H1 (cell line): ENCODE data around the gene EHBP1. TPM values are rescaled to one million over a fixed set of nuclear protein-coding genes. Genes with fewer than 3 reads are reported as not detected.

Experiments used
- BACH1 ChIP-seq: IDR thresholded peaks from 2 replicates; pipeline ENCODE4 v1.6.1; 2012; ENCODE audit warnings: low read length, improper control_type of control experiment
- HDAC2 ChIP-seq, 2 experiments: fragments of 300-600 bp in 1 of 2; sonication (generic) in 1 of 2; IDR thresholded peaks; 2 replicates each; pipeline ENCODE4 v1.6.1; 2011 to 2012; ENCODE audit warnings: low read depth in 2 of 2, low read length in 2 of 2, mild to moderate bottlenecking in 2 of 2, moderate library complexity in 2 of 2, borderline replicate concordance in 1 of 2, inconsistent platforms in 1 of 2
- JUND ChIP-seq: IDR thresholded peaks from 2 replicates; pipeline ENCODE4 v1.6.1; 2011; ENCODE audit warnings: mild to moderate bottlenecking, improper control_type of control experiment, low read length
- KDM4A ChIP-seq: IDR thresholded peaks from one replicate; pipeline ENCODE4 v1.7.1; 2012; ENCODE audit warnings: low read depth, mild to moderate bottlenecking, moderate library complexity, low read length, inconsistent platforms; ENCODE audit not compliant: severe bottlenecking
- RFX5 ChIP-seq: IDR thresholded peaks from 2 replicates; pipeline ENCODE4 v1.6.1; 2011; ENCODE audit warnings: low read depth, low read length, improper control_type of control experiment, borderline replicate concordance
- RNF2 ChIP-seq: fragments of 200-900, 300-1000 bp; sonication (generic); IDR thresholded peaks from 2 replicates; pipeline ENCODE4 v1.7.1; 2016; ENCODE audit warnings: borderline replicate concordance, low read depth, mild to moderate bottlenecking, antibody characterized with exemption, low read length; ENCODE audit not compliant: poor library complexity, severe bottlenecking; ENCODE audit errors: missing control alignments
- TBP ChIP-seq: IDR thresholded peaks from 2 replicates; pipeline ENCODE4 v1.6.1; 2011; ENCODE audit warnings: low read depth, low read length, improper control_type of control experiment
- YY1 ChIP-seq: IDR thresholded peaks from 2 replicates; pipeline ENCODE4 v1.6.1; 2011; ENCODE audit warnings: low read depth, mild to moderate bottlenecking, low read length
- polyA plus RNA-seq, 7 experiments: library from polyadenylated mRNA; depleted of rRNA in 3 of 7; stranded (reverse) in 5 of 7; unstranded in 2 of 7; fragments of >200 nt in 5 of 7; fragments of 200-250 nt in 2 of 7; gene quantifications; 1 replicate in 5 of 7; 2 replicates in 1 of 7; 4 replicates in 1 of 7; pipeline versions ENCODE4 v1.2.1 to v1.2.3, GENCODE V29; 2011 to 2013; ENCODE audit warnings: missing spikeins in 2 of 7, mixed read lengths in 2 of 7
- total RNA-seq: library from RNA; stranded (reverse); fragmentation: NEBNext Ultra II Directional; extraction: Animal tissue kit (Norgen Biotek cat#: 25700); gene quantifications from 2 replicates; pipeline ENCODE4 v1.2.1, GENCODE V29; 2021
- TF ChIP-seq, protein P1 (sequence below): IDR thresholded peaks from 2 replicates; pipeline ENCODE4 v1.6.1; 2011; ENCODE audit warnings: low read length, improper control_type of control experiment

The EHBP1 gene
- total and polyA plus RNA-seq, 2 of the 8 experiments (the other 6 are each of a cell fraction or from before 2014, with no cell fraction given): 12.0 to 64.1 TPM

DNA sequence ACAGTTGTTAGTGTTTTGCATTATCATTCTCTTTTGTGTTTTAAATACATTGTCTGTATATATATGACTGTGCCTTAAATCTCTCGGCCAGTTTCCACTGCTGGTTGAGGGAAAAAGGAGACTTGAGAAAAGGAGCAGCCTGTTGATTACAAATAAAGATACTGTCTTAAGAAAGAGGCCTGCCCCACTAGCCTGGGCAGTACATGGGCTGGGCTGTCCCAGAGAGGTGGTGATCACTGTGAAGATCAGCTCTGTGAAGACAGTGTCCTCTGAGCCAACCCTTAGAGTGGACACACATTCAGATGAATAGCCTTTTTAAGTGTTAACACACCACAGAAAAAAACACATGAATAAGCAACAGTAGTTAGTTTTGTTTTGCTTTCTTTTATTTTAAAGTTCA, 335.1 kb downstream of the EHBP1 start (continued):
- TF ChIP-seq, protein P1, sequence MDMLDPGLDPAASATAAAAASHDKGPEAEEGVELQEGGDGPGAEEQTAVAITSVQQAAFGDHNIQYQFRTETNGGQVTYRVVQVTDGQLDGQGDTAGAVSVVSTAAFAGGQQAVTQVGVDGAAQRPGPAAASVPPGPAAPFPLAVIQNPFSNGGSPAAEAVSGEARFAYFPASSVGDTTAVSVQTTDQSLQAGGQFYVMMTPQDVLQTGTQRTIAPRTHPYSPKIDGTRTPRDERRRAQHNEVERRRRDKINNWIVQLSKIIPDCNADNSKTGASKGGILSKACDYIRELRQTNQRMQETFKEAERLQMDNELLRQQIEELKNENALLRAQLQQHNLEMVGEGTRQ: no peak
- no peak for TF ChIP-seq BACH1
- TF ChIP-seq HDAC2 (IDR thresholded peaks at IDR 0.05; ENCODE audit: borderline replicate concordance in 1 of 2, low read depth in 2 of 2, low read length in 2 of 2): no peak
- TF ChIP-seq JUND: no peak
- no peak for TF ChIP-seq RFX5
- no peak for TF ChIP-seq RNF2
- no peak for TF ChIP-seq KDM4A
- TF ChIP-seq TBP: no peak
- no peak for TF ChIP-seq YY1
